Mucosa of rectum (tissue), 2 donors: ENCODE measurements around the gene FLOT1.

Source experiments
- H3K27ac ChIP-seq, 2 donors: one replicate each; pipeline ENCODE4 v1.7.0; 2013; ENCODE audit warnings: inconsistent platforms in 2 of 2, low read depth in 2 of 2, low read length in 2 of 2
- H3K27me3 ChIP-seq, 2 donors: one replicate each; pipeline ENCODE4 v1.7.0; 2013; ENCODE audit warnings: low read length in 2 of 2; ENCODE audit not compliant: control insufficient read depth in 2 of 2, insufficient read depth in 2 of 2
- H3K36me3 ChIP-seq, 2 donors: one replicate each; pipeline ENCODE4 v1.7.0; 2013; ENCODE audit warnings: low read length in 2 of 2; ENCODE audit not compliant: control insufficient read depth in 2 of 2, insufficient read depth in 2 of 2
- H3K4me1 ChIP-seq, 2 donors: one replicate each; pipeline ENCODE4 v1.7.0; 2013; ENCODE audit warnings: low read length in 2 of 2, mild to moderate bottlenecking in 1 of 2; ENCODE audit not compliant: control insufficient read depth in 2 of 2, insufficient read depth in 2 of 2
- H3K4me3 ChIP-seq, 2 donors: one replicate each; pipeline ENCODE4 v1.7.0; 2013; ENCODE audit warnings: low read length in 2 of 2
- H3K9ac ChIP-seq, 2 donors: one replicate each; pipeline ENCODE4 v1.7.0; 2013; ENCODE audit warnings: low read length in 2 of 2, low read depth in 1 of 2, mild to moderate bottlenecking in 1 of 2
- H3K9me3 ChIP-seq, 2 donors: one replicate each; pipeline ENCODE4 v1.7.0; 2013; ENCODE audit warnings: low read length in 2 of 2; ENCODE audit not compliant: control insufficient read depth in 2 of 2
- donor health status: healthy.
- donor health status: Normal muscosa, but diverticular disease.

FLOT1 gene

DNA sequence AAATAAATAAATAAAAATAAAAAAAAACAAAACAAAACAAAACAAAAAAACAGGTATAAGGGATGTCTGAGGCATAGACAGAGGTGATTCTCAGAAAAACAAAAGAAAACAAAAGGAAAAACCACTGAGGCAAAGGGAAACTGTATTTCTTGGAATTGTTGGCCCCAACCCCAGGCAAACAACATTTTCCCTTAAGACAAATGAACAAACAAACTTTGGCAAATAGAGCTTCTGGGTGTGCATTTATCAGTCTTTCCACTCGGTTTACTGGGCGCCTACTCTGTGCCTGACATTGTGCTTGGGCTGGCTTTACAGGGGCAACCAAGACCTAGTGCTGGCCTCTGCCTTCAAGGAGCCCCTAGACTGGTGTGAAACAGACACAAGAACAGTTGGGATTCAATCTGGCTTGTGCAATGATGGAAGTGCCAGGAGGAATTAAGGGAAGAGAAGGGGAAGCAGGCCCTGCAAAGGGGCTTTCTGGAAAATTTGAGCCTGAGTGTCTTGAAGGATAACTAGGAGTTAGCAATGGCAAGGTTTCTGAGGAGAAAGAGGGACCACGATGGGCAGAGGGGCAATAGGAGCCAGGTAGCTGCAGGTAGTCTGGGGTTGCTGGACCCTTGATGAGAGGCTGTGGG, 35.6 kb upstream of the FLOT1 start:
- peaks cover 36 to 55% of the 10 kb centered on the region in 2 donors for H3K4me1 ChIP-seq
- no peaks in the 10 kb centered on the region for H3K36me3 ChIP-seq
- no peaks in the 10 kb centered on the region for H3K9me3 ChIP-seq
- no peaks in the 10 kb centered on the region for H3K27me3 ChIP-seq
- H3K9ac ChIP-seq: no peak overlapping the region
- no peak overlapping the region for H3K4me3 ChIP-seq
- peak overlapping the region in 1 of 2 donors; percentile 35 for H3K27ac ChIP-seq

DNA sequence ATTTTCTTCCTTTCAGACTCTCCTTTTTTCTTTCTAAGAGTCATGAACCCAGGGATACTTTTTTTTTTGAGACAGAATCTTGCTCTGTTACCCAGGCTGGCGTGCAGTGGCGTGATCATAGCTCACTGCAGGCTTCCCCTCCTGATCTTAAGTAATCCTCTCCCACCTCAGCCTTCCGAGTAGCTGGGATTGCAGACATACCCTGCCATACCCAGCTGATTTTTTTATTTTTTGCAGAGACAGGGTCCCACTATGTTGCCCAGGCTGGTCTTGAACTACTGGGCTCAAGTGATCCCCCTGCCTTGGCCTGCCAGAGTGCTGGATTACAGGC, 34.6 kb upstream of the FLOT1 start:
- peaks cover 29 to 46% of the 10 kb centered on the region in 2 donors for H3K4me1 ChIP-seq
- no peaks in the 10 kb centered on the region for H3K27me3 ChIP-seq
- H3K9me3 ChIP-seq: no peaks in the 10 kb centered on the region
- no peaks in the 10 kb centered on the region for H3K36me3 ChIP-seq
- no peak overlapping the region for H3K9ac ChIP-seq
- peak overlapping the region in 1 of 2 donors; percentile 24 for H3K27ac ChIP-seq
- H3K4me3 ChIP-seq: no peak overlapping the region

DNA sequence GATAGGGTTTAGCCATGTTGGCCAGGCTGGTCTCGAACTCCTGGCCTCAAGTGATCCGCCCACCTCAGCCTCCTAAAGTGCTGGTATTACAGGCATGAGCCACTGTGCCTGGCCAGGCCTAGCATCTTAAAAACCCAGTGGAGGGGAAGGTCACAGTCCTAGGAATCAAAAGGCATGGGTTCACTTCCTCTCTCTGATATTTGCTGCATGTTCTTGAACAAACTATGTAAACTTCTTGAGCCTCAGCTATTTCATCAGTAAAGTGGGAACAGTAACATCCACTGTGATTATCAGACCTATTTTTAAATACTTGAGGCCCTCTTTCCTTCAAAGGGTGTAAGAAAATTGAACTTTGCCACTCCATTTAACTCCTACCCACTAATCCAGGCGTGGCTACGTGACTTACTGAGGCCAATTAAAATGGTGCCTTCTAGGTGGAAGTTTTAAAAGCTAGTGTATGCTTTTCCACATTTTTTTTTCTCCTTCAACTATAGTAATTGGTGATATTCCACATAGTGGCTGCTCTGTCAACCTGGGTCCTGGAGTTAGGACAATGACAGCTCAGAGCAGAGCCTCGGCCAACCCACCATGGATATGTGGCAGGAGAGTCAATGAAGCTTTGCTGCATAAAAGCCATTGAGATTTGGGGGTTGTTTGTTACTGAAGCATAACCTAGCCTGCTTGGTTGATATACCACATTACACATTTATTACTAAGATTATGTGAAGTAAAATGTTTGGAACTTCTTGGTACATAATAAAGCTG, 34.1 kb upstream of the FLOT1 start:
- Histone ChIP-seq H3K4me3 (no peak overlapping the region), H3K4me1 (peaks cover 25 to 40% of the 10 kb centered on the region in 2 donors), H3K9ac (no peak overlapping the region), H3K36me3 (no peaks in the 10 kb centered on the region), H3K27me3 (no peaks in the 10 kb centered on the region), H3K9me3 (no peaks in the 10 kb centered on the region), H3K27ac (peak overlapping the region in 1 of 2 donors; percentile 24)

DNA sequence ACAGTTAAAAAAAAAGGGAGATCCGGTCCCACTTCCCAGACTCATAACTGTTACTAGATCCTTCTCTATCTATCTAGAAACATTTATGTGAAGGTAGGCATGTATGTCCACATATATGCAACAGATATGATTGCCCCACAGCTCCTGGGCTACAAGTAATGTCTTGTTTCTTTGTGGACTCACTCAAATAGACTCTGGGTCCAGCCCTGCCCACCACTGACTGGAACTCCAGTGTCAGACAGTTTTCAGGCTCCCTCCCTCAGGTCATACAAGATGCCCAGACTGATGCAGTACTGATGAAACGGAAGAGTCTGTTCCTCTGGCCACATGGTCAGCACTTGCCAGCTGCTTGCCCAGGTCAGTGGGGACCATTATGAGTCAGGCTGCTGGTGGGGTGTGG, 32.6 kb upstream of the FLOT1 start:
- no peak overlapping the region for H3K27ac ChIP-seq
- no peaks in the 10 kb centered on the region for H3K36me3 ChIP-seq
- H3K4me3 ChIP-seq: no peak overlapping the region
- H3K27me3 ChIP-seq: no peaks in the 10 kb centered on the region
- H3K4me1 ChIP-seq: peaks cover 20 to 33% of the 10 kb centered on the region in 2 donors
- no peaks in the 10 kb centered on the region for H3K9me3 ChIP-seq
- no peak overlapping the region for H3K9ac ChIP-seq

DNA sequence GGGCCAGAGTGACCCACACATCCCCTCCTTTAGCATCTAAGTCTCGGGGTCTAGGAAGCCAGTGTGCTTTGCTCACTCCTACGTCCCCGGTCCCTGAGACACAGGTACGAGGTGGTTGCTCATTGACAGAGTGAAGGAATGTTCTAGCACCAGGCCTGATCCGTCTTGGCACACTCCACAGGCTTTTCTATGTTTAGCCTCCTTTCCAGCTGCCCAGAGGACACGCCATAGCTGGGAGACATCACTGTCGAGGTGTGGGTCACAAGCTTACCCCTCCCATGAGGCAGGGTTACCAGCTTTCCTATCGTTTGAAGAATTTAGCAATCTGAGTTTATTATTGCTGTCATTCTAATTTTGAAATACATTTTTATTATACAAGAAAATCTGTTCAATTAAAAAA, 32.2 kb upstream of the FLOT1 start:
- Histone ChIP-seq H3K9me3 (no peaks in the 10 kb centered on the region), H3K27me3 (no peaks in the 10 kb centered on the region), H3K36me3 (no peaks in the 10 kb centered on the region), H3K4me1 (peaks cover 17 to 30% of the 10 kb centered on the region in 2 donors), H3K9ac (no peak overlapping the region), H3K27ac (no peak overlapping the region), H3K4me3 (no peak overlapping the region)

DNA sequence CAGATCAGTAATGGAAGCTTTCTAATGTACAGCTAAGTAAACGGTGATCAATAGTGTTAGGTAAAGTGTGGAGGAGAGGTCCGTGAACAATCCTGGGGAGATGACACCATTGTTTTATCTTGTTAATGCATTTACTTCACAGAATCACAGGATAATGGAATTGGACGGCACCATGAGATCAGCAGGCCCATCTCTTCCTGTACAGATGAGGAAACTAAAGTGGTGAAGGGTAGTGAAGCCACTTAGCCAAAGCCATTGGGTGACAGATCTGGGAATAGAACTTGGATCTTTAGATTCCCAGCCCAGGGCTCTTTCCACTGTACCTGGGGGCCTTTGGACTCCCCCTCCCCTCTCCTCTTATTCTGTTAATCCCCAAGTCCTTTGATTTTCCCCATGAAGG, 28.1 kb upstream of the FLOT1 start:
- Histone ChIP-seq H3K4me1 (peaks cover 3 to 9% of the 10 kb centered on the region in 2 donors), H3K27ac (no peak overlapping the region)

DNA sequence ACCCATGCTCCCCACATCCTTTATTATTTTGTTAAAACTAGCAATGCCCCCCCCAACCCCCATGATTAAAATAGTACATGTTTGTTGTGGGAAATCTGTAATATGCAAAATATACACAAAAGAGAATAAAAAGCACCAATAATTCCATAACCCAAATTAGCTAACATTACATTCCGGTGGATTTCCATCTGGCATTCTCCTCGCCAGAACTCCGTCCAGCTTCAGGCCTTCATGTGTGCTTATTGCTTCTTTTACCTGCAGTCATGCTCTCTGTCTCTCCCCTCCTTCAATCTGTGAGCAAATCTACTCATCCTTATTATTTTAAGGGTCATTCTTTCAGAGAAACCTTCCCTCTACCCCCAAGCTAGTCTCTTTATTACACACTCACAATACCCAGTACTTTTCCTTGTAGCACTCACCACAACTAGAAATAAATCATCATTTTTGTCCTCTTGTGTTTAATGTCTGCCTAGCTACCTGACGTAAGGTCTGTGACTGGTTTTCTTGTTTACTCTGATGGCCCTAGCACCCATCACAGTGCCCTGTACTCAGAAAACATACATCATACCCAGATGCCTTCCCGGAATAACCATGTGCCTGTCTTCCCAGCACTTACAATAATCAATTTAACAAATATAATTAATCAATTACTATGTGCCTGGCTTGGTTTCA, 27.5 kb upstream of the FLOT1 start:
- Histone ChIP-seq H3K27me3 (no peaks in the 10 kb centered on the region), H3K9me3 (no peaks in the 10 kb centered on the region), H3K27ac (no peak overlapping the region)

More for the DNA sequence above, 28.1 kb upstream of the FLOT1 start:
- no peak overlapping the region for H3K9ac ChIP-seq
- H3K9me3 ChIP-seq: no peaks in the 10 kb centered on the region
- no peaks in the 10 kb centered on the region for H3K36me3 ChIP-seq
- H3K4me3 ChIP-seq: no peak overlapping the region
- no peaks in the 10 kb centered on the region for H3K27me3 ChIP-seq

DNA sequence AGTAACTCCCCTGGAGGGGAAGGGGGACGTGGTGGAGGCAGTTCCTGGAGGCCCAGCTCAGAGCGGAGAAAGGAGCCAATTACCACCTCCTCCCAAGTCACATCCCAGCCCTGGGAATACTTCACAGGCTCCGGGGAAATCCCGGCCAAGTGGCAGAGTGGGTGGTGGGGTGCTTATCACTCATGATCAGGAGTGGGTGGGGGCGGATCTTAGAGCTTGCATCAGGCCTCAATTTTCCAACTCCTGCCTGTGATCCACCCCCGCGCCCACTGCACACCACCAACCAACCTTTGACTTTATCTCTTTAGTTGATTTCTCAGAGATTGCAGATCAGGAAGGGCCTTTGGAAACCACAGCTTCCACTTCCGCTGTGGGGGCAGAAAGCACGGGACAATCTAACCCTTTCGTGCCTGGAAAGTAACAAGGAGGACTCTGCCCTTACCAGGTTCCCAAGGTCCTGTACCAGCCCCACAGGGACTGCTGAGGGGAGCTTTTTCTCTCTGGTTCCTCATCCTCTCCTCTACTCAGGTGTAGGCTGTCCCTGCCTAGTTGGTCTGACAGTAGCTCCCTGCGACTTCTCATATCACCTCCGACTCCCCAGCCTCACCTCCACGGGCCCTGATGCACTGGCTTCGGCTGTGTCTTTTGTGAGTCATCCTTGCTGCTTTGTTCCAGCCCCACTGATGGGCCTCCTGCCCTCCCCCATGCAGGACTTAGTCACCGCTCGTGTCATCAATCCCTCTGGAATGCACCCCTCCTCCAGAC, 26.8 kb upstream of the FLOT1 start:
- Histone ChIP-seq H3K27me3 (no peaks in the 10 kb centered on the region), H3K27ac (no peak overlapping the region), H3K9me3 (no peaks in the 10 kb centered on the region), H3K36me3 (no peaks in the 10 kb centered on the region), H3K4me1 (peaks cover 4 to 9% of the 10 kb centered on the region in 2 donors), H3K4me3 (no peak overlapping the region), H3K9ac (no peak overlapping the region)

More for the DNA sequence above, 27.5 kb upstream of the FLOT1 start:
- Histone ChIP-seq H3K4me1 (peaks cover 3 to 9% of the 10 kb centered on the region in 2 donors), H3K4me3 (no peak overlapping the region), H3K36me3 (no peaks in the 10 kb centered on the region), H3K9ac (no peak overlapping the region)

DNA sequence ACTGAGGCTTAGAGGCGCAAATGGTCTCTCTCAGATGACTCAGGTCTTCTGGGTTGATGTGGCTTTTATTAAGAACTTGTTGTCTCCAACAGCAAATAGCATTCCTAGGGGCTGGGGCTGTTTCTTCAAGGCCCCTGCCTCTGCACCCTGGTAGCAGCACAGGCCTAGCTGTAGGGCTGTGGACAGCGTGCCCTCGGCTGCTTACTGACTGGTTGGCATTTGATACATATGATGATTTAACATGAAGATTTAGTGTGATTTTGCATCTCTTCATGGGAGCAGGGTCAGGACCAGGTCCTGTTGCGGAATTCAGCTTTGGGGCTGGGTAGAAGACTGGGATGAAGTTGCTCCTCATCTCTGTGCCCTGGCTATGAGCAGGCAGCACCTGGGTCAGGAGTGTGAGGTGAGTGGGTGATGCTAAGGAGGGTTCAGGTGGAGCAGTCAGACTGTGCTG, 26.2 kb upstream of the FLOT1 start:
- Histone ChIP-seq H3K4me1 (peaks cover 11 to 12% of the 10 kb centered on the region in 2 donors), H3K9ac (no peak overlapping the region), H3K27ac (no peak overlapping the region), H3K4me3 (no peak overlapping the region), H3K27me3 (no peaks in the 10 kb centered on the region), H3K36me3 (no peaks in the 10 kb centered on the region), H3K9me3 (no peaks in the 10 kb centered on the region)

DNA sequence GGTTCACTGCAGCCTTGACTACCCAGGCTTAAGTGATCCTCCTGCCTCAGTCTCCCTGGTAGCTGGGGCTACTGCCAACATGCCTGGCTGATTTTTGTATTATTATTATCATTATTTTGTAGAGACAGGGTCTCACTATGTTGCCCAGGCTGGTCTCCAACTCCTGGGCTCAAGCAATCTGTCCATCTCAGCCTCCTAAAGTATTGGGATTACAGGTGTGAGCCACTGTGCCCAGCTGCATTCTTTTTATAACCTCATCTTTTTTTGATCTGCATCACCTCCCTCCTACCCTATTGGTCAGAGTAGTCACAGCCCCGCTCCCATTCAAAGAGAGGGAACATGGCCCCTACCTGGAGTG, 25.4 kb upstream of the FLOT1 start:
- no peaks in the 10 kb centered on the region for H3K36me3 ChIP-seq
- H3K4me1 ChIP-seq: peaks cover 14 to 15% of the 10 kb centered on the region in 2 donors
- H3K9ac ChIP-seq: no peak overlapping the region
- H3K27ac ChIP-seq: no peak overlapping the region
- no peaks in the 10 kb centered on the region for H3K27me3 ChIP-seq
- H3K4me3 ChIP-seq: no peak overlapping the region
- H3K9me3 ChIP-seq: no peaks in the 10 kb centered on the region
